Measurements from ENCODE around the gene HSF2.

Gene HSF2

DNA sequence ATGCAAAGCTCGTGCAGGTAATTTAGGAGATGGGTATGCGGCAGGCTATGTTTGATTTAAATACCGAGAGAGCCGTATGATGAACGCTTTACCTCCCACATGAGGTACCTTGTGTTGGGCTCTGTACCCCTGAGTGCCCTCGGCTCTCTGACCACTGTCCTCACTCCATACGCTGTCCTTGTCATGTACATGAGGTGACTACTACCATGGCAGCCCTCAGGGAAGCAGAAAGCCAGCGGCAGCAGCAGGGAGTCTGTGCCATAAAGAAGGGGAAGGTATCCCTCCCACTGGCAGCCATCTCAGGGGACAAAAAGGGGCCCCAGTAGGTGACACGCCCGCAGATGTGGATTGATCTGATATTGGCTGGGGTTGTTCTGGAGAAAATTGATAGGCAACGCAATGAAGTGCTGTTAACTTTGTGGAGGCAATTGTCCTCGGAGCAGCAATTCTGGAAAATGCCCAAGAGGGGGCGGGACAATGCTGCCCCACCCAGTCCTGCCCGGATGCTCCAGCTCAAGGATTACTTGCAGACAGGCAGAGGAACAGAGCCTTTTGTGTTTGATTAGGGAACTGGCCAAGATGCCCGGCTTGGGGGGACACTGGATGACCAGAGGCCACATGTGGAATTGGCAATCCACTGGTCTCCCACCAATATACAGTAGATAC lies 38.0 kb upstream of the HSF2 start:
- H4K20me1 ChIP-seq (ENCODE audit: insufficient read depth, low read length): no peaks in the 10 kb centered on the region
- H3K27ac ChIP-seq (ENCODE audit: low read depth, low read length, poor library complexity, severe bottlenecking): no peak overlapping the region
- no peak overlapping the region for H3K9ac ChIP-seq (ENCODE audit: low read length)
- H2AFZ ChIP-seq (ENCODE audit: low read length): no peak overlapping the region
- H3K4me1 ChIP-seq (ENCODE audit: insufficient read depth, low read length, severe bottlenecking): no peaks in the 10 kb centered on the region
- H3K4me3 ChIP-seq (ENCODE audit: low read depth, low read length, poor library complexity, severe bottlenecking): no peak overlapping the region
- no peaks in the 10 kb centered on the region for H3K27me3 ChIP-seq (ENCODE audit: insufficient read depth, low read length)
- no peaks in the 10 kb centered on the region for H3F3A ChIP-seq (ENCODE audit: insufficient read depth, low read length)
- TF ChIP-seq, protein P1, sequence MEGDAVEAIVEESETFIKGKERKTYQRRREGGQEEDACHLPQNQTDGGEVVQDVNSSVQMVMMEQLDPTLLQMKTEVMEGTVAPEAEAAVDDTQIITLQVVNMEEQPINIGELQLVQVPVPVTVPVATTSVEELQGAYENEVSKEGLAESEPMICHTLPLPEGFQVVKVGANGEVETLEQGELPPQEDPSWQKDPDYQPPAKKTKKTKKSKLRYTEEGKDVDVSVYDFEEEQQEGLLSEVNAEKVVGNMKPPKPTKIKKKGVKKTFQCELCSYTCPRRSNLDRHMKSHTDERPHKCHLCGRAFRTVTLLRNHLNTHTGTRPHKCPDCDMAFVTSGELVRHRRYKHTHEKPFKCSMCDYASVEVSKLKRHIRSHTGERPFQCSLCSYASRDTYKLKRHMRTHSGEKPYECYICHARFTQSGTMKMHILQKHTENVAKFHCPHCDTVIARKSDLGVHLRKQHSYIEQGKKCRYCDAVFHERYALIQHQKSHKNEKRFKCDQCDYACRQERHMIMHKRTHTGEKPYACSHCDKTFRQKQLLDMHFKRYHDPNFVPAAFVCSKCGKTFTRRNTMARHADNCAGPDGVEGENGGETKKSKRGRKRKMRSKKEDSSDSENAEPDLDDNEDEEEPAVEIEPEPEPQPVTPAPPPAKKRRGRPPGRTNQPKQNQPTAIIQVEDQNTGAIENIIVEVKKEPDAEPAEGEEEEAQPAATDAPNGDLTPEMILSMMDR (IDR thresholded peaks at IDR 0.05; ENCODE audit: low read length): no peak
- no peak for TF ChIP-seq EZH2 (IDR thresholded peaks at IDR 0.05; ENCODE audit: borderline replicate concordance, low read length)
- H3K4me2 ChIP-seq (ENCODE audit: low read length): no peak overlapping the region
- H3K36me3 ChIP-seq (ENCODE audit: insufficient read depth, low read length): no peaks in the 10 kb centered on the region
- H3K9me2 ChIP-seq (ENCODE audit: low read depth, low read length): no peaks in the 10 kb centered on the region
- H3K9me3 ChIP-seq (ENCODE audit: low read length): no peaks in the 10 kb centered on the region
- H3K79me2 ChIP-seq (ENCODE audit: insufficient read depth, low read length): no peaks in the 10 kb centered on the region

DNA sequence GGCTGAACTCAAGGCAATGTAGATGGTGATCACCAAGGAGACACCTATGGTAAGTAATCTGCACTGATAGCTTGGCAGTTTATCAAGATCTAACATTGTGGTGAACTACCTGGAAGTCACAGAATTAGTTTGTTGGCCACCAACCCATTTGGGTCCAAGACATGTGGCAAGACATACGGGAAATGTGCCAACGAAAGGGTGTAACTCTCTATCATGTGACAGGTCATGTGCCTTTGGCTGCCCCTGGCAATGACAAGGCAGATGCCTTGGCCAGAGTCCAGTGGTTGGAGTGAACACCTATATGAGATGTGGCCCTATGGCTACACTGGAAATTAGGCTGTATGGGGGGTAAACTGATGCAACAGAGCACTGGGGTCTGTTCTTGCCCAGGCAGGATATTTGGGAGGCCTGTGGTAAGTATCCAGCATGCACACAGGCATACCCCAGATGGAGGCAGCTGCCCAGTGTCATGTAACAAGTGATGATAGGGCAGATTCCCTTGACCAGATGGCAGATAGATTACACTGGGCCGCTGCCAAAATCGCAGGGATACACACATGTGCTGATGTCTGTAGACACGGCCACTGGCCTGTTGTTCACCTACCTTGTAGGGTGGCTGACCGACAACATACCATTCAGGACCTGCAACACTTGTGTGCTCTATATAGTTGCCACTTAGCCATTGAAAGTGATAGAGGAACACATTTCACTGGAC lies 35.5 kb upstream of the HSF2 start:
- Histone ChIP-seq H3K27ac (ENCODE audit: low read depth, low read length, poor library complexity, severe bottlenecking) (no peak overlapping the region), H3K36me3 (ENCODE audit: insufficient read depth, low read length) (no peaks in the 10 kb centered on the region), H3K9ac (ENCODE audit: low read length) (no peak overlapping the region), H3K27me3 (ENCODE audit: insufficient read depth, low read length) (no peaks in the 10 kb centered on the region), H3K4me1 (ENCODE audit: insufficient read depth, low read length, severe bottlenecking) (no peaks in the 10 kb centered on the region), H4K20me1 (ENCODE audit: insufficient read depth, low read length) (no peaks in the 10 kb centered on the region), H3K79me2 (ENCODE audit: insufficient read depth, low read length) (no peaks in the 10 kb centered on the region), H3K9me2 (ENCODE audit: low read depth, low read length) (no peaks in the 10 kb centered on the region), H3K9me3 (ENCODE audit: low read length) (no peaks in the 10 kb centered on the region), H3F3A (ENCODE audit: insufficient read depth, low read length) (no peaks in the 10 kb centered on the region), H3K4me2 (ENCODE audit: low read length) (no peak overlapping the region), H3K4me3 (ENCODE audit: low read depth, low read length, poor library complexity, severe bottlenecking) (no peak overlapping the region), H2AFZ (ENCODE audit: low read length) (no peak overlapping the region)
- no peak for TF ChIP-seq EZH2 (IDR thresholded peaks at IDR 0.05; ENCODE audit: borderline replicate concordance, low read length)
- TF ChIP-seq, protein P1 (IDR thresholded peaks at IDR 0.05; ENCODE audit: low read length): no peak

DNA sequence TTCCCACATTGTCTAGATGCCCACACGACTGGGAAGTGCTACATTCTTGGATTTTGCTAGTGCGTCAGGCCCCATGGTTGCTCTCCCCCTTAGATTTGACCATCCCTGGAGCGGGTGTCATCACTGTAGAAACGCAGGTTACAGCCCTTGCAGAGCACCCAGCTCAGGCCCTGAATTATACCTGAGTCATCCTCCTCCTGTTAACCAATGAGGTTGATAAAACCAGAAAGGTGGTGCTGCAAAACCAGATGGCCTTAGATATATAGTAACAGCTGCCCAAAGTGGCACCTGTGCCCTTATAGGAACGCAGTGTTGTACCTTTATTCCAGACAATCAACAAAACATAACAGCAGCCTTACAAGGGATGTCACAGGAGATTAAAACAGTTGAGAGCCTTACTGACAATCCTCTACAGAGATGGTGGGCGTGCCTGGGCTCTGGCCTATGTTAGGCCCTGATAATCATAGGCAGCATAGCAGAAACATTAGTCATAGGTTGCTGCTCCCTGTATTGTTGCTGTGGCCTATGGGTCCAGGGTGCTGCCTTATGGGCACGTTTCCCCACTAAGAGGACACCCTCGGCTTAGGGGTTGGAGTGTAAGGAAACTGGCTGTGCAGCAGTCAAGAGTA lies 33.6 kb upstream of the HSF2 start:
- Histone ChIP-seq H4K20me1 (ENCODE audit: insufficient read depth, low read length) (no peaks in the 10 kb centered on the region), H3K9ac (ENCODE audit: low read length) (no peak overlapping the region), H2AFZ (ENCODE audit: low read length) (no peak overlapping the region), H3F3A (ENCODE audit: insufficient read depth, low read length) (no peaks in the 10 kb centered on the region), H3K9me3 (ENCODE audit: low read length) (no peaks in the 10 kb centered on the region), H3K79me2 (ENCODE audit: insufficient read depth, low read length) (no peaks in the 10 kb centered on the region), H3K27ac (ENCODE audit: low read depth, low read length, poor library complexity, severe bottlenecking) (no peak overlapping the region), H3K9me2 (ENCODE audit: low read depth, low read length) (no peaks in the 10 kb centered on the region), H3K4me2 (ENCODE audit: low read length) (no peak overlapping the region), H3K4me3 (ENCODE audit: low read depth, low read length, poor library complexity, severe bottlenecking) (no peak overlapping the region), H3K36me3 (ENCODE audit: insufficient read depth, low read length) (no peaks in the 10 kb centered on the region), H3K27me3 (ENCODE audit: insufficient read depth, low read length) (no peaks in the 10 kb centered on the region), H3K4me1 (ENCODE audit: insufficient read depth, low read length, severe bottlenecking) (no peaks in the 10 kb centered on the region)
- TF ChIP-seq EZH2 (IDR thresholded peaks at IDR 0.05; ENCODE audit: borderline replicate concordance, low read length): no peak
- TF ChIP-seq, protein P1 (IDR thresholded peaks at IDR 0.05; ENCODE audit: low read length): no peak

Measured in OCI-LY1 (cell line).